Measurements from ENCODE around the gene MYRIP.

GRCh38 chr3:39935261-39935660, 125.9 kb downstream of the MYRIP start:
- no peak for TF ChIP-seq POLR2A (IDR thresholded peaks at IDR 0.05)
- no peak for TF ChIP-seq CTCF (IDR thresholded peaks at IDR 0.05)
- no peak for TF ChIP-seq POLR2AphosphoS5 (IDR thresholded peaks at IDR 0.05)
